RPMI7951 (cell line): ENCODE measurements around the gene RPL10. TPM values are rescaled to one million over a fixed set of nuclear protein-coding genes. Genes with fewer than 3 reads are reported as not detected.

Source experiments
- DNase-seq: peaks from one replicate; pipeline ENCODE4 v3.0.0-alpha.2; 2012; ENCODE audit warnings: low read depth
- total RNA-seq: library from RNA; depleted of rRNA; stranded (reverse); fragments of >200 nt; shearing (Covaris generic); gene quantifications from 2 replicates; pipeline ENCODE4 v1.2.3, GENCODE V29; 2014; rRNA removed

Gene RPL10
- 2,378 and 3,972 TPM in 2 replicates for total RNA-seq

DNA sequence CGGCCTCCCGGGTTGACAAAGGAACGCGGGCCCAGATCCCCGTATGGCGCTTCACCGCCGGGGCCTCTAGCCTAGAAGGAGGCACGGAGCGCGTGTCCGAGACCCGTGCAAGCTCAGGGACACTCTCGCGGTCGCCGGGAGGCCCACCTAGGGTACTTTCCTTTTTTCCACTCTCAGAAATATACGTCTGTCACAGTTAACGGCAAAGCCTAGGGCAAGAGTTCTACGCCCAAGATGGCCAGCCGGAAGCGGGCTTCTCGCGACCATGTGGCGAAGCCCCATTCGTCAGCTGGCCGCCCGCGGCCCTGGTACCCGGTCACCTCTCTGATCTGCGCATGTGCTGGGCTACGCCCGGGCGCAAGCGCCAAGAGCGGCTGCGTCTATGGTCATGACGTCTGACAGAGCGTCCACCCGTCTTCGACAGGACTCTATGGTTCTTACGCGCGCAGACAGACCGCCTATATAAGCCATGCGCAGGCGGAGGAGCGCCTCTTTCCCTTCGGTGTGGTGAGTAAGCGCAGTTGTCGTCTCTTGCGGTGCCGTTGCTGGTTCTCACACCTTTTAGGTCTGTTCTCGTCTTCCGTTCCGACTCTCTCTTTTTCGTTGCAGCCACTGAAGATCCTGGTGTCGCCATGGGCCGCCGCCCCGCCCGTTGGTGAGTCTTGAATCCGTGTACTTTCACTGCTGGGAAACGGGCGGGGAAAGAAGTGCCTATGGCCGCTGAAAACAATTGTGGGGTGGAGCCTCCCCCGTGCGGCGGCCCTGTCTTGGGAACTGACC lies at the start of gene RPL10:
RPL10 (plus strand) TSS at position 490 of the 780 bp plus-strand sequence; CDS start at position 633, 143 bp downstream.
- DNase-seq, result peak; percentile 93

DNA sequence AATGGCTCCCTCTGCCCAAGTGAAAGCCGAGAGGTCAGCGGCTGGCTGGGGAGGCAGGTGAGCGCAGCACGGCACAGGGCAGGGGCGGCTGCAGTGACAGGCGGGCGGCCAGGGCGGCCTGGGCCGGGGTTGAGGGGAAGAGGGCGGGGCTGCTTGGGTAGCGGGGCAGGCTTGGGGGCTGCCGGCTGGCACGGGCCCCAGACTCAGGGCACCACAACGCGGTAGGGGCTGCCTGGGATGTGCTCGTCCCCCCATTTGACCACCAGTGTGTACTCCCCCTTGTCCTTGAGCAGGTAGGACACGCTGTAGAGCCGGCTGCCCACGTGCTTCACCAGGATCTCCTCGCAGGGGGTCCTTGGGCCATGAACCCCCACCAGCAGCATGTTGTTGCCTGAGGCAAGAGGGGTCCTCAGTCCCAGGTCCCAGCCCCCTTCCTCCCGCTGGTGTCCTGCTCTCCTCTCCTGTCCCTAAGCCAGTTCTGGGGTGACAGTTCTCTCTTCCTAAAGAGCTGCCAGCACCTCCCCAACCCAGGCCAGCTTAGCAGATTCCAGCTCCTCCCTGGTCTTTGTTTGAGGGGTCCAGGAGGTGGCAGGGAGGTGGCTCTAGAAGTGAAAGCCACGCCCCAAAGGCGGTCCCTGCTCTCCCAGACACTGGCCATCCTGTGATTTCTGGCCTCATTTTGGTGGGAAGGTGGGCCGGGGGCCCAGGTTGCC lies 49.4 kb upstream of the RPL10 start:
- DNase-seq, result no peak

DNA sequence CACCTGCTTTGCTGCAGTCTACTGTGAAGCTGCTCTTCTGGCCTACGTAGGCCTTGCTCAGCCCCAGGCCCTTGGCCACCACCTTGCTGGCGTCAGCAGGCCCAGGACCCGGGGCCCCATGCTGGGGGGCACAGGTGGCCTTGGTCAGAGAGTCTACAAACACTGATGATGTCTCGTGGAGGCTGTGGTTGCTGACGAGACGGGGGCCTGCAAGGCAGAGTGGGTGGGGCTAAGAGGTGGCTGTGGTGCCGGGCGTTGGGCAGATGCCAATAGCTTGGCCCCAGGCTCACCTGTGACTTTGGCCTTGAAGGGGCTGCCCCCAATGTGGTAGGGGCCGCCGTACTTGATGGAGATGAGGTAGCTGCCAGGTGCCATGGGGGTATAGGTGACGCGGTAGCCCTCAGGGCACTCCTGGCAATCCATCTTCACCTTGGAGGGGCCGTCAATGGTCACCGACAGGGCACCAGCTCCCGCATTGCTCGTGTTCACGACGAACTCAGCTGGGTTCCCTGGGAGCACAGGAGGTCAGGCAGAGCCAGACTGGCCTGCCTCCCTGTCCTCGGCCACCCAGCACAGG lies 48.7 kb upstream of the RPL10 start:
- no peak for DNase-seq

DNA sequence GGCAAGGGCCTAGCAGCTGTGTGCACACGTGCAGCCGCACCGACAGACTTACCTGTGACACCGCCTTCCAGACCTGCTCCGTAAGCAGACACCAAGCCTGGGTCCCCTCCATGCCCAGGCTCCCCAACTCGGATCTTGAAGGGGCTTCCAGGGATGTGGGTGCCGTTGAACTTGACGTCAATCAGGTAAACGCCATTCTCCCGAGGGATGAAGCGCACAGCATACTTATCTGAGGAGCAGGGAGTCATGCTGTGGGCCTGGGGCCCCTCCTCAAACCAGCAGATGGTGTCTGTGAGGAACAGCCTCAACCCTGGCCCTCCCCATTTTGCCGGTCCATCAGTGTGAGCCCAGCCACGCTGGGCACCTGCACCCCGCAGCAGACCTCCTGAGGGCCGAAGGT lies 48.2 kb upstream of the RPL10 start:
- DNase-seq, result no peak

DNA sequence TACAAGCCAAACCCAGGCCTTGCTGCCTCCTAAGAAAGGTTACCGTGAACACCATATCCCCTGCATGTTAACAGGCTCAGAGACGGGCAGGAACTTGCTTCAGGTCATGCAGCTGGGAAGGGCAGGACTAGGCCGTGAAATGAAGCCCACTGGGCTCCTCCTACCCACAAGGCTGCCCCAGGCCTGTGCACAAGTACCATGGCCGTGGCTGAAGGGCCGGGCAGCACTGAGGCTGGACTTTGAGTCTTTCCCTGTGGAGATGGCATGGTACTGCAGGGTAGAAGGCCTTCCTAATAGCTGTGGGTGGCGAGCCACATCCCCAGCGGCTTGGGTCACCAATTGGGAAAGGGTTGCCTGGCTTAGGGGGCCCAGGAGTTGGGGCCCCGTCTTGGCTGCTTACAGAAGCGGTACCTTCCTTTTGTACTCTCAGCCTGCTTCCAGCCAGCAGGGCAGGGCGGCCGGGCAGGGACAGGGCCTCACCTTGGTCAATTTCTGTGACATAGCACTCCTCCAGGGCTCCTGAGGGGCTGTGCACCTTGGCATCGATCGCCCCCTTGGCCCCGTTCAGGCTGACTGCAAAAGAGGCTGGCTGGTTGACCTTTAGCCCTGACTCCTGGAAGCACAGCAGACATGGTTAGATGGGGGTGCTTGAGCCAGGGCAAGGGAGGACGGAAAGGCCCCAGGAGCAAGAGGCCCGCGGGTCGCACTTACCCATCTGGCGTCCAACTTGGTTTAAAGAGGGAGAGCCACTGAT lies 47.6 kb upstream of the RPL10 start:
- no peak for DNase-seq

DNA sequence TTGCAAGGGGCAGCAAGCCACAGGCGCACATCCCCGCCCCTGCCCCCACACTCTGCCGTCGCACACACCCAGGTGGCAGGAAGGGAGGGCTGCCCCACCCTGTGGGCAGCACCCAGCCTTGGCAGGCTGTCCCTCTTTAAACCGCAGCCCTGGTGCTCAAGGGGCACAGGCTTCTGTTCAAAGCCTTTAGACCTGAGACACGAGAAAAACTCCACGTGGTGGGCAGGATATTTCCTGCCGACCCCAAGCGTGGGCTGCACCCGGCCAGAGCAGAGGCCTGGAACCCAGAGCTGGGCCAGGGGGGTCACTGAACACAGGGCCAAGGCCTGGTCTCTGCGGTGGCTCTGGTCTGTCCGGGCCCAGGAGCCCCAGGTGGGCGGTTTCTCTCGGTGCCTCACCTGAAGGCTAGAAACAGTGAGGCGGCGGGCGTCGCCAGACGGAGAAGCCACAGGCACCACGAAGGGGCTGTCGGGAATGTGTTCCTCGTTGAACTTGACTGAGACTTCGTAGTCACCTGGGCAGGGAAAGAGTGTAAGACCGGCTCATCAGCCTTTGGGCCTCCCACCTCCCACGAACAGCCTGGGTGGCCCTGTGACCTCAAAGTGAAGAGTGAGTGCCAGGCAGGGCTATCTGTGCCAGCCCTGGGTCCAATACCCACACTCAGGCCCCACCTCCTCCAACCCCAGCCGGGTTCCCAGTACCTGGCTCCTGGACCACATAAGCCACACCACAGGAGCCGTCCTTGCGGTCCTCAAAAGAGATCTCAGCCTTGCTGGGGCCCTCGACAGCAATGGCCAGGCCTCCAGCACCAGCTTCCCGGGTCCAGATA lies 46.8 kb upstream of the RPL10 start:
- DNase-seq, result no peak

DNA sequence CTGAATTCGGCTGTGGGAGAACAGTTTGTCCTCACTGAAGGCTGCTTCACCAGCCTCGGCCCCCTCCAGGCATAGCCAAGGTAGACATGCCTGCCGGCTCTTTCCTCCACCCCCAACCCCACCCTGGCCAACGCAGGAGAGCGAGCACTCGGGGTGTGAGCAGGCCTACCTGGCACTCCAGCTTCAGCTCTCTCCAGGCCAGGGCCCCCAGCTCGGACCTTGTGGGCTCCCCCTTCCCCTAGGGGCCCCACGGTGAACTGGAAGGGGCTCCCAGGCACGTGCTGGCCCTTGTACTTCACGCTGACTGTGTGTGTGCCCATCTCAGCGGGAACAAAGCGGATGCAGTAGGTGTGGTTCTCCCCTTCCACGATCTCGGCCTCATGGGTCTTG lies 46.2 kb upstream of the RPL10 start:
- no peak for DNase-seq

DNA sequence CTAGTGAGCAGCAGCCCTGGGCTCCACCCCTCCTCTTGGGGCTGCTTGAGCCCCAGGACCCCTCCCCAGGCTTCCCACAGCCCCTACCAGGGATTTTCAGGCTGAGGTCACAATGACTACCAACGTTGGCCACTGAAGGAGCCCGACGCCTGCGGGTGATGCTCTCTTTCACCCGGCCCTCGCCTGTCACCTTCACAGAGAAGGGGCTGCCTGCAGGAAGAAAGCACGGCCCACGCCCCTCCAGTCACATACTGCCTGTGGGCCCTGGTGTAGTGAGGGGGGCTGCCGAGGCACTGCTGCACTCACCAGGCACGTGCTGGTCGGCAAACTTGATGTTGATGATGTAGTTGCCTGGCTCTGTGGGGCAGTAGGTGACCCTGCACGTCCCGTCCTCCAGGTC lies 45.7 kb upstream of the RPL10 start:
- no peak for DNase-seq

DNA sequence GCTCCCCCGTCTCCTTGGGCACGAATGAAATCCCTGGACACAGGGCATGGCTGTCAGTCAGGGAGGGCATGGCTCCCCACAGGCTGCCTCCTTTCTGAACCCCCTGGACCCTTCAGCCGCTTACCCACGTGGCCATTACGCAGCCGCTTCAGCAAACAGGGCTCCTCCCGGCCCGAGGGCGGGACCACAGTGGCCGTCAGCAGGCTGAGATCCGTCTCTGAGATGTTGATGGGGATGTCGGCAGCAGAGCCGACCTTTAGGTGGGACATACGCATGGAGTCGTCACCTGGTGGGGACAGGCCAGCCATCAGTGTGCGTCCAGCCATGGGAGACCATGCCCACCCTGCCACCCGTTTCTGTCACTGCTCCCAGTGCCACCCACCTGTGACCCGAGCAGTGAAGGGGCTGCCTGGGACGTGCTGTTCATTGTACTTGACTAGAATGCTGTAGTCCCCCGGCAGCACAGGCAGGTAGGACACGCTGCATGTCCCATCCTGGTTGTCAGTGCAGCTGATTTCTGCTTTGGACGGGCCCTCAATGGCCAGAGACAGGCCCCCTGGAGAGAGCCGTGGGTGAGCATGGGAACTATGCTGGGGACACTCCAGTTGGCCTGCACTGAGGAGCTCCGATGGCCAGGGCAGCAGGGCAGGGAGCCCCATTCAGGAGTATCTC lies 44.9 kb upstream of the RPL10 start:
- no peak for DNase-seq

DNA sequence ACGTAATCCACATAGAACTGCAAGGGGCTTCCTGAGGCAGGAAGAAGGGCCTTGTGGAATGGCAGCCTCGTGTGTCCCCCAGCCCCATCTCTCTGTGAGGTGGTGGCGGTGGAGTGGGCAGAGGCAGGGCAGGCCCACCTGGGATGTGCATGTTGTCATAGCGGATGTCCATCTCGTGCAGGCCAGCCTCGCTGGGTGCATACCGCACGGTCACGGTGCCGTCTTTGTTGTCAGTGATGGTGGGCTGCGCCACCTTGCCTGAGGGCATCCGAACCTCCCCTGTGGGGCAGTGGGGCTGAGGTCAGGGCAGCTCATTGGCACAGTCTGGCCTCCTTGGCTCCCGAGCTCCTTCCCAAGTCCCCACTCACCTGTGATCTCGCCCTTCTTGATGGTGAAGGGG lies 44.2 kb upstream of the RPL10 start:
- DNase-seq, result no peak

DNA sequence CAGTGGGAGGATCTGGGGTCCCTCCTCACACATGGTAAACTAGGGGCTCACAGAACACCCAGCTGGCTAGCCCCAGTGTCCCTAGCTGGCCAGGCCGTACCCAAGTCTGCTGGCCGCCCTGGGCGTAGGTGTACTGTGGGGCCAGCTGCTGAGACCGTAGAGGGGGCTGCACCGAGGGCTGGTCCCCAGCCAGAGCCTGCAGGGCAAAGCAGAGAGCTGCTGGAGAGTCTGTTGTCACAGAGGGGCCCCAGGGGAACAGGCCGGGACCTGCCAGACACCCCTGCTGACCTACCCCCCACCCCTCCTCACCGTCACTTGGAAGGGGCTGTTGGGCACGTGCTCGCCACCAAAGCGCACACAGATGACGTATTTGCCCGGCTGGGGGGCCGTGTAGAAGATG lies 43.7 kb upstream of the RPL10 start:
- DNase-seq, result no peak

DNA sequence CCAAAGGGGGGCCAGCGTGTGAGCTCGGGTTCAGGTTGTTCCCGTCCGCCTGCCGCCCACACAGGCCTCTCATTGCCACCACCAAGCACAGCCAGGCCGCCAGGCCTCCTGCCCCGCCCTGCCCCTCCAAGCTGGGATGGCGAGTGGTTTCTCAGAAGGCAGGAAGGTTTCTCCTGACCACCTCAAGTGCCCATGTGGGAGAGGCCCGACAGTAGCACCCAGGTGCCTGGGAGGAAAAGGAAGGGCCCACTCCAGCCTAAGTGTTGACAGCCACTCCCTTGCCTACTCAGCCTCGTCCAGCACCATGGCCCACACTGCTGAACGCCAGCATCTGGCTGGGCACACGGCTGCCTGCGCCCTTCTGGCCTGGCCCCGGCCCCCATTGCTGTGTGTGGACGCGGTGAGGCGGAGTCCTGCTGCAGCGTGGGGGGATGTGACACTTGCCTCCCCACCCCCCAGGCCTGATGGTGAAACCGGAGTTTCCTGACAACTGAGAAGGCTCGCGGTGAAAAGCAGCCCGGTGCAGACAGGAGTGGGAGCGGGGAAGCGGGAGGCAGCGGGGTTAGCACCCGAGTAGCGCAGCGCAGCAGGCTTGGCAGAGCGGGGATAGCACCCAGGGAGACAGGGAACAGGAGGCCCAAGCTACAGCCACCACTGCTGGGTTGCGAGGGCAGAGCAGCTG lies 42.9 kb upstream of the RPL10 start:
- no peak for DNase-seq

DNA sequence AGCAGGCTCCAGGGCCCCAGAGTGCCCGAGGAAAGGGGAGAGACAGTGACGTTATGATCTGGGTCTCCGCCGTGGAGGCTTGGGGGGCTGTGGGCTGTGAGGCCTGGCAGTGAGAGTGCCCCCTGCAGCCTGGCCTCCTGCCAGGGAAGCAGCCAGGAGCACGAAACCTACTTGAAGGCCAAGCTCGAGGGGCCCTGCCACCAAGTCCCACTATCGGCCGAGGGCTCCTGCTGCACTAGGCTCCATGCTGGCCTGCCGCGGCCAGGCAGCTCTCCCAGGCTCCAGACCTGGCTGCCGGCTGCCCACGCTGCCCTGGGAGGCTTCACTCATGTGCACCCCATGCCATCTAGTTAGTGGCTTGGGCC lies 42.4 kb upstream of the RPL10 start:
- no peak for DNase-seq

DNA sequence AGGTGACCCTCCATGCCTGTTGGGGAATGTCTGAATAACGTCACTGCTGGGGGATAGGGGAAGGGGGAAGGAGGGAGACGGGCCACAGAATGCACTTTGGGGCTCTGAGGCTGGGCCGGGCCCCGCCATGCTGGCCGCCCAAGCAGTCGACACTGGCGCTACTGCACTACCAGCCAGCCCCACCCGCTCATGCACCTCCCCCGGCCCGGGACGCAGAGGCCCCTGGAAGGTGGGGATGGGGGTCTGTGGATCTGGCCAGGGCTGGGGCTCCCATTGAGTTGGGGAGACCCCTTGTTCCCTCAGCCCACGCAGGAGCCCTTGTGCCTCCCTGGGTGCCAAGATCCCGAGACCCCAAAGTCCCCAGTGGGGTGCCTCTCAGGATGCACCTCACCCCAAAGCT lies 41.6 kb upstream of the RPL10 start:
- no peak for DNase-seq

DNA sequence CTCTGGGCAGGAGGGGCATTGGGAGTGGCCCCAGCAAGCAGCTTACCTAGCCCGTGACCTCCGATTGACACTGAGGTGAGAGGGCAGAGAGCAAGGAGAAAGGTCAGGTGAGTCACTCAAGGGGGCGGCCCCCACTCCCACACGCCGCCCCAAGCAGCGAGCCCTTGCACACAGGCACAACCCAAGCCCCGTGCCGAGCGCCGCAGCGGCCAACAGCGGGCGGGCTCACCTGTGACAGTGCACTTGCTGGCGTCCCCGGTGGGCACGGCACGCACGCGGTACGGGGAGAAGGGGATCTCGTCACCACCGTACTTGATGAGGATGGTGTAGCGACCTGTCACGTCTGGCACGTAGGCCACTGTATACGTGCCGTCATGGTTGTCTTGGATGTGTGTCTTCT lies 41.0 kb upstream of the RPL10 start:
- DNase-seq, result no peak

DNA sequence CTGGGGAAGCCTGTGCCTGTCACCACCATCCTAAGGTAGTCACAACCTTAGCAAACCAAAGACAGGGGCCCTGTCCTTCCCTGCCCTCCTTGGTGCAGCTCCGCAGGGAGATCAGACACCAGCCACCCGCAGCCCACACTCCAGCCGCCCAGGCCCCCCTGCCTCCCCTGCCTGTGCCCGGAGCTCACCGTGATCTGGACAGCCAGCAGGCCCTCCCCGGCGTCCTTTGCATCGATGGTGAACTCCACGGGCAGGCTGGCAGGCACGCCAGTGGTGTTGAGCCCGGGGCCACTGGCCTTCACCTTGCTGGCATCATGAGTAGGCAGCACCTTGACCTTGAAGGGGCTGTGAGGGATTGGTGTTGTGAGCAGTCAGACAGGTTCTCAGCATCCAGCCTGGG lies 40.2 kb upstream of the RPL10 start:
- no peak for DNase-seq

DNA sequence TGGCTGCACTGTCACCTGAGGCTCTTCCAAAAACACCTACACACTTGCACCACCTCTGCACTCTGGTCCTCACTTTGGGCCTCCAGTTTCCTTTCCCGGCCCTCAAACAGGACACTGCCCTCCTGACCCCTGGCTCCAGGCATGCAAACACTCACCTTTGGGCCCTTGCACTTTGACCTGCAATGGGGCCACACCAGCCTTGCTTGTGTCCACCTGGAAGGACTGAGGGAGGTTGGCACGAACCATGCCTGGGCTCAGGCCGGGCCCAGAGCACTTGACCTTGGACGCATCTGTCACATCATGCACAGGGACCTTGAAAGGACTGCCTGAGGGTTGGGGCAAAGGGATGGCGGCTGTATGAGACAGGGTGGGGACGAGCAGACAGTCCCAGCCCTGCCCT lies 39.3 kb upstream of the RPL10 start:
- DNase-seq, result no peak

DNA sequence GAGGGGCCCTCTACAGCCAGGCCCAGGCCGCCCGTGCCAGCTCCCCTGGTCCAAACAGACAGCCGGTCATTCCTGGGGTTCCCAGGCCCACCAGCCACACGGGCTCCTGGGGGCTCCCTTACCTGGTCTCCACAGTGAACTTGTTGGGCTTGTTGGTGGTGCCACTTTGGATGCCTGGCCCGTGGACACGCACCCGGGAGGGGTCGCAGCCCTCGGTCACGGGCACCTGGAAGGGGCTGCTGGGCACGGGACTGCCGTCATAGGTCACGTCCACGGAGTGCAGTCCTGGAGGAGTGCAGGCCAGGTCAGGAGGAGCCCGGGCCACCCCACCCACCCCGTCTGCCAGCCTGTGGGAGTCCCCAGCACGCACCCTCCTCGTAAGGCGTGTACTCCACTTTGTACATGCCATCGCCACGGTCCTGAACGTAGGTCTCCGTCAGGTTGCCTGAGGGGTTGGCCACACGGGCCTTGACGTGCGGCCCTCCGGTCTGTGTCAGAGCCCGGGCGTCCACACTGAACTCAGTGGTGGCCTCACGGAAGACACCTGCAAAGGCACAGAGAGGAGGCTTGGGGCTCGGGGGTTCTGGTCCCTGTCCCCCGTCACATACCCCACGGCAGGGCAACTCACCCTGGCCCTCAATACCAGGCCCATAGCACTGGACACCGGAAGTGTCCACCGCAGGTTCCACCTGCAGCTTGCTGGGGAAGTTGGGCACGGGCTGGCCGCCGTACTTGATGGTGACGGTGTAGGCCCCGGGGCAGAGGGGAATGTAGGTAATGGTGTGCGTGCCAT lies 38.6 kb upstream of the RPL10 start:
- no peak for DNase-seq

DNA sequence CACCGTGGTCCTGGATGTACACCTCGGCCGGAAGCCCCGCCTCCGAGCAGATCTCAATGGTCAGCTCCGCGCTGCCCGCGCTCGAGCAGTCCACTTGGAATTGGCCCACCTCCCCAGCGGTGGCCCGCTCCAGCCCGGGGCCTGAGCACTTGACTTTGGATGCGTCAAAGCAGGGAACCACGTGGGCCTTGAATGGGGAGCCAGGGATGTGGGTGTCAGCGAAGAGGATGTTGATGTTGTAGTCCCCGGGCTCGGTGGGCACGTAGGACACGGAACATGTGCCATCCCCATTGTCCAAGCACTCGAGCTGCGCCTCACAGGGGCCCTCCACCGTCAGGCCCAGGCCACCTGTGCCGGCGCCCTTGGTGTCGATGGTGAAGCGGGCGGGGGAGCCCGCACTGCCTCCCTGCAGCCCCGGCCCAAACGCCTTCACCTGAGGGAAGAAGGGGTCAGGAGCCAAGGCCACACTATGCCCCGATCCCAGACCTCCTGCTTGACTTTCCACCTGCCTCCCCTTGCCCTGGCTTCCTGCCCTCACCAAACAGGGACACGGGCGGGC lies 37.9 kb upstream of the RPL10 start:
- no peak for DNase-seq
